ENCODE measurements around the gene KCTD4. TPM values are rescaled to one million over a fixed set of nuclear protein-coding genes. Genes with fewer than 3 reads are reported as not detected.

Gene KCTD4
- total RNA-seq, 2 donors from 2014 or later, result not detected

- Mint-ChIP-seq H3K9me3 (no peaks in the 10 kb centered on the region), H3K36me3 (peaks cover 0 to 7% of the 10 kb centered on the region in 2 donors), H3K27ac (no peak overlapping the region)
- no peak for DNase-seq (ENCODE audit: low spot score in 2 of 2)
- no peak for ATAC-seq
Measured at GRCh38 chr13:45220403-45220802, 19.6 kb upstream of the KCTD4 start.

GRCh38 chr13:45219938-45220375 is 19.1 kb upstream of the KCTD4 start:
- DNase-seq (ENCODE audit: low spot score in 2 of 2) (no peak), ATAC-seq (no peak)
- H3K9me3 Mint-ChIP-seq, result no peaks in the 10 kb centered on the region
- peaks cover 0 to 7% of the 10 kb centered on the region in 2 donors for H3K36me3 Mint-ChIP-seq
- H3K27ac Mint-ChIP-seq, result no peak overlapping the region

GRCh38 chr13:45219123-45219891 is 18.5 kb upstream of the KCTD4 start:
- H3K27ac Mint-ChIP-seq, result no peak overlapping the region
- H3K36me3 Mint-ChIP-seq, result peaks cover 0 to 7% of the 10 kb centered on the region in 2 donors
- H3K9me3 Mint-ChIP-seq, result no peaks in the 10 kb centered on the region
- DNase-seq (ENCODE audit: low spot score in 2 of 2) (no peak), ATAC-seq (no peak)

GRCh38 chr13:45218689-45219088 is 17.8 kb upstream of the KCTD4 start:
- no peak for ATAC-seq
- Mint-ChIP-seq H3K9me3 (no peaks in the 10 kb centered on the region), H3K36me3 (peaks cover 0 to 7% of the 10 kb centered on the region in 2 donors), H3K27ac (no peak overlapping the region)
- no peak for DNase-seq (ENCODE audit: low spot score in 2 of 2)

GRCh38 chr13:45216193-45216592 is 15.3 kb upstream of the KCTD4 start:
- ATAC-seq, result no peak
- no peak overlapping the region for H3K27ac Mint-ChIP-seq
- peaks cover 0 to 7% of the 10 kb centered on the region in 2 donors for H3K36me3 Mint-ChIP-seq
- no peak for DNase-seq (ENCODE audit: low spot score in 2 of 2)
- no peaks in the 10 kb centered on the region for H3K9me3 Mint-ChIP-seq

GRCh38 chr13:45215392-45216077 is 14.7 kb upstream of the KCTD4 start:
- ATAC-seq (no peak), DNase-seq (ENCODE audit: low spot score in 2 of 2) (no peak)
- Mint-ChIP-seq H3K9me3 (no peaks in the 10 kb centered on the region), H3K27ac (no peak overlapping the region), H3K36me3 (peaks cover 5 to 11% of the 10 kb centered on the region in 2 donors)

- Mint-ChIP-seq H3K27ac (no peak overlapping the region), H3K36me3 (peaks cover 21 to 27% of the 10 kb centered on the region in 2 donors), H3K9me3 (no peaks in the 10 kb centered on the region)
- ATAC-seq, result no peak
- DNase-seq (ENCODE audit: low spot score in 2 of 2), result no peak
Measured at GRCh38 chr13:45209229-45209628, 8.4 kb upstream of the KCTD4 start.

- peaks cover 21 to 27% of the 10 kb centered on the region in 2 donors for H3K36me3 Mint-ChIP-seq
- ATAC-seq (no peak), DNase-seq (ENCODE audit: low spot score in 2 of 2) (no peak)
- H3K27ac Mint-ChIP-seq, result no peak overlapping the region
- H3K9me3 Mint-ChIP-seq, result no peaks in the 10 kb centered on the region
Measured at GRCh38 chr13:45208132-45208531, 7.3 kb upstream of the KCTD4 start.

GRCh38 chr13:45207319-45207718 is 6.5 kb upstream of the KCTD4 start:
- no peak for DNase-seq (ENCODE audit: low spot score in 2 of 2)
- H3K36me3 Mint-ChIP-seq, result peaks cover 21 to 27% of the 10 kb centered on the region in 2 donors
- no peaks in the 10 kb centered on the region for H3K9me3 Mint-ChIP-seq
- no peak overlapping the region for H3K27ac Mint-ChIP-seq
- no peak for ATAC-seq

GRCh38 chr13:45206340-45206739 is 5.5 kb upstream of the KCTD4 start:
- Mint-ChIP-seq H3K36me3 (peaks cover 21 to 27% of the 10 kb centered on the region in 2 donors), H3K9me3 (no peaks in the 10 kb centered on the region), H3K27ac (peak overlapping the region in 1 of 2 donors; percentile 64)
- DNase-seq (ENCODE audit: low spot score in 2 of 2) (peak in 1 of 2 donors; percentile 7), ATAC-seq (peak; percentile 94 to 97)

GRCh38 chr13:45205124-45205523 is 4.3 kb upstream of the KCTD4 start:
- ATAC-seq (no peak), DNase-seq (ENCODE audit: low spot score in 2 of 2) (no peak)
- peaks cover 12 to 18% of the 10 kb centered on the region in 2 donors for H3K36me3 Mint-ChIP-seq
- H3K9me3 Mint-ChIP-seq, result no peaks in the 10 kb centered on the region
- peak overlapping the region in 1 of 2 donors; percentile 28 for H3K27ac Mint-ChIP-seq

GRCh38 chr13:45199711-45200110 is 1.1 kb downstream of the KCTD4 start:
- no peak for DNase-seq (ENCODE audit: low spot score in 2 of 2)
- no peak for ATAC-seq
- Mint-ChIP-seq H3K36me3 (no peaks in the 10 kb centered on the region), H3K9me3 (no peaks in the 10 kb centered on the region), H3K27ac (no peak overlapping the region)

GRCh38 chr13:45198924-45199323 is 1.9 kb downstream of the KCTD4 start:
- no peak for ATAC-seq
- Mint-ChIP-seq H3K9me3 (no peaks in the 10 kb centered on the region), H3K27ac (no peak overlapping the region), H3K36me3 (no peaks in the 10 kb centered on the region)
- DNase-seq (ENCODE audit: low spot score in 2 of 2), result no peak

GRCh38 chr13:45198041-45198440 is 2.8 kb downstream of the KCTD4 start:
- Mint-ChIP-seq H3K27ac (no peak overlapping the region), H3K36me3 (no peaks in the 10 kb centered on the region), H3K9me3 (no peaks in the 10 kb centered on the region)
- no peak for DNase-seq (ENCODE audit: low spot score in 2 of 2)
- ATAC-seq, result no peak

GRCh38 chr13:45196622-45197021 is 4.2 kb downstream of the KCTD4 start:
- Mint-ChIP-seq H3K36me3 (no peaks in the 10 kb centered on the region), H3K9me3 (no peaks in the 10 kb centered on the region), H3K27ac (peak overlapping the region in 1 of 2 donors; percentile 15)
- DNase-seq (ENCODE audit: low spot score in 2 of 2), result no peak
- ATAC-seq, result peak in 1 of 2 donors; percentile 87

- no peak overlapping the region for H3K27ac Mint-ChIP-seq
- no peaks in the 10 kb centered on the region for H3K36me3 Mint-ChIP-seq
- DNase-seq (ENCODE audit: low spot score in 2 of 2), result no peak
- H3K9me3 Mint-ChIP-seq, result no peaks in the 10 kb centered on the region
- ATAC-seq, result no peak
Measured at GRCh38 chr13:45196096-45196495, 4.7 kb downstream of the KCTD4 start.

GRCh38 chr13:45195421-45195820 is 5.4 kb downstream of the KCTD4 start:
- Mint-ChIP-seq H3K36me3 (no peaks in the 10 kb centered on the region), H3K9me3 (no peaks in the 10 kb centered on the region), H3K27ac (no peak overlapping the region)
- DNase-seq (ENCODE audit: low spot score in 2 of 2) (no peak), ATAC-seq (no peak)

Data from activated naive CD4-positive, alpha-beta T cell treated with anti-CD3 and anti-CD28 coated beads, Interleukin-2, amount 50 U/mL, for 72 hours (primary cell).